HepG2 (cell line): ENCODE results near the gene CSK. TPM values are rescaled to one million over a fixed set of nuclear protein-coding genes. Genes with fewer than 3 reads are reported as not detected.

Experiments
- ATAC-seq: fragments of 200-7000 bp; cut with Tn5 transposase; 3 replicates; pipeline ENCODE4 v1.9.1; 2020; ENCODE audit warnings: mild to moderate bottlenecking, moderate library complexity
- BruUV-seq: library from RNA; stranded (reverse); fragments of 400-500 nt; replicated peaks from 2 replicates; lab custom pipeline; 2021; lab: Mats Ljungman, UMichigan
- CTCF ChIA-PET: fragments of 300-600 bp; formaldehyde crosslinking; extraction: SDS; loops from one replicate; lab custom pipeline; 2021; ENCODE audit warnings: low total read pairs, inconsistent platforms, low intra/inter-chr PET ratio; lab: Yijun Ruan, JAX
- POLR2A ChIA-PET: fragments of 350-600 bp; sonication (Branson Sonifier 250); formaldehyde crosslinking; loops from one replicate; lab custom pipeline; 2020; ENCODE audit warnings: antibody characterized with exemption, inconsistent platforms; lab: Yijun Ruan, JAX
- DNase-seq: peaks from one replicate; pipeline ENCODE4 v3.0.0-alpha.2; 2015; ENCODE audit warnings: low spot score
- FAIRE-seq: peaks from 3 replicates; lab custom pipeline; 2011; peaks lifted over from hg19 to GRCh38; lab: Jason Lieb, UNC
- H2AFZ ChIP-seq: one replicate; pipeline ENCODE4 v1.6.1; 2011; ENCODE audit warnings: low read length, inconsistent platforms
- H3K27ac ChIP-seq: fragments of 300-600 bp; 3 replicates; pipeline ENCODE4 v1.8.0; 2011; ENCODE audit warnings: mixed run types, mild to moderate bottlenecking, mixed read lengths, low read length, inconsistent platforms; ENCODE audit not compliant: insufficient read depth; ENCODE audit errors: extremely low read length
- H3K27me3 ChIP-seq, 2 experiments: fragments of 200-600 bp in 1 of 2; 2 replicates in 1 of 2; 3 replicates in 1 of 2; pipeline versions ENCODE4 v1.6.0 to v1.8.0; 2011; ENCODE audit warnings: low read length in 2 of 2, mild to moderate bottlenecking in 2 of 2, moderate library complexity in 2 of 2, inconsistent platforms in 1 of 2; ENCODE audit not compliant: insufficient read depth in 2 of 2, control insufficient read depth in 1 of 2
- H3K36me3 ChIP-seq, 2 experiments: fragments of 200-600 bp in 1 of 2; replicated peaks in 1 of 2; 2 replicates in 1 of 2; 3 replicates in 1 of 2; pipeline versions ENCODE4 v1.5.1 to v1.8.0; 2011; ENCODE audit warnings: low read length in 2 of 2, inconsistent platforms in 1 of 2; ENCODE audit not compliant: insufficient read depth in 2 of 2, control insufficient read depth in 1 of 2
- H3K4me1 ChIP-seq: 2 replicates; pipeline ENCODE4 v1.5.1; 2012; ENCODE audit warnings: low read length, inconsistent platforms; ENCODE audit not compliant: insufficient read depth
- H3K4me2 ChIP-seq: 2 replicates; pipeline ENCODE4 v1.6.0; 2011; ENCODE audit warnings: low read depth, low read length, inconsistent platforms
- H3K4me3 ChIP-seq, 3 experiments: fragments of 200-600 bp in 1 of 3; sonication (generic), shearing (Covaris generic) in 1 of 3; replicated peaks in 1 of 3; 2 replicates each; pipeline ENCODE4 v1.5.1; 2011 to 2016; ENCODE audit warnings: low read length in 3 of 3, inconsistent platforms in 2 of 3, low read depth in 2 of 3, mild to moderate bottlenecking in 2 of 3, control low read depth in 1 of 3, mixed read lengths in 1 of 3; ENCODE audit not compliant: insufficient read depth in 1 of 3
- H3K79me2 ChIP-seq: one replicate; pipeline ENCODE4 v1.6.1; 2011; ENCODE audit warnings: low read length, inconsistent platforms; ENCODE audit not compliant: insufficient read depth
- H3K9ac ChIP-seq: 2 replicates; pipeline ENCODE4 v1.6.0; 2011; ENCODE audit warnings: mild to moderate bottlenecking, low read depth, low read length, inconsistent platforms; ENCODE audit not compliant: insufficient read depth
- H3K9me3 ChIP-seq: 2 replicates; pipeline ENCODE4 v1.5.1; 2012; ENCODE audit warnings: mild to moderate bottlenecking, low read length
- H4K20me1 ChIP-seq: 2 replicates; pipeline ENCODE4 v1.6.0; 2011; ENCODE audit warnings: inconsistent platforms, mild to moderate bottlenecking, low read length, moderate library complexity; ENCODE audit not compliant: insufficient read depth
- MTERF4 ChIP-seq: sonication (generic); formaldehyde crosslinking; IDR thresholded peaks from 2 replicates; pipeline ENCODE4 v1.8.0; 2023; ENCODE audit warnings: mild to moderate bottlenecking, missing genetic modification reagents
- RXRB ChIP-seq: IDR thresholded peaks from 2 replicates; pipeline ENCODE4 v1.6.1; 2016; ENCODE audit warnings: borderline replicate concordance, missing genetic modification reagents, missing compliant biosample characterization
- U2AF1 ChIP-seq: fragments of 200-400 bp; formaldehyde crosslinking; optimal IDR thresholded peaks from 2 replicates; pipeline ENCODE3; 2017; ENCODE audit warnings: mild to moderate bottlenecking, low read depth, low read length
- ZBTB21 ChIP-seq: sonication (generic); formaldehyde crosslinking; IDR thresholded peaks from 2 replicates; pipeline ENCODE4 v1.4.0; 2020; ENCODE audit warnings: missing genetic modification reagents
- ZNF280D ChIP-seq: sonication (generic); formaldehyde crosslinking; IDR thresholded peaks from 2 replicates; pipeline ENCODE4 v1.5.1; 2020; ENCODE audit warnings: mild to moderate bottlenecking, missing genetic modification reagents
- ZNF589 ChIP-seq: sonication (generic); formaldehyde crosslinking; conservative IDR thresholded peaks from 2 replicates; pipeline ENCODE4 v1.8.0; 2022; ENCODE audit warnings: mild to moderate bottlenecking, moderate library complexity, missing genetic modification reagents
- ZNF772 ChIP-seq: sonication (generic); formaldehyde crosslinking; IDR thresholded peaks from 2 replicates; pipeline ENCODE4 v1.5.0; 2020; ENCODE audit warnings: mild to moderate bottlenecking, missing genetic modification reagents
- WGBS: methylation state at CpG from one replicate; pipeline ENCODE4 v1.1.6; 2017; ENCODE audit warnings: low lambda C conversion rate; 5-methylcytosine and 5-hydroxymethylcytosine counted together
- in situ Hi-C: cut with HindIII; loops from 2 replicates; pipeline ENCODE4 v1.10.0; 2017; ENCODE audit warnings: low pct_unique_long_range_greater_than_20kb; ENCODE audit not compliant: extremely low pct_ligation_motif_present
- intact Hi-C: fragments of 100-400 bp; cut with micrococcal nuclease; formaldehyde crosslinking; loops from one replicate; pipeline ENCODE4 v1.10.0; 2022; ENCODE audit not compliant: unreplicated experiment
- polyA plus RNA-seq, 8 experiments: library from polyadenylated mRNA; depleted of rRNA in 3 of 8; stranded (reverse) in 7 of 8; unstranded in 1 of 8; fragments of >200 nt; fragmentation: Illumina TruSeq in 4 of 8; extraction: Trizol in 4 of 8; gene quantifications; 2 replicates each; pipeline versions ENCODE4 v1.2.1 to v1.2.3, GENCODE V29; 2011 to 2016; ENCODE audit warnings: low read depth in 4 of 8, missing spikeins in 1 of 8, mixed read lengths in 1 of 8; ENCODE audit not compliant: insufficient read depth in 1 of 8
- total RNA-seq, 5 experiments: library from RNA; depleted of rRNA; stranded (reverse); fragments of >200 nt; fragmentation: Illumina TruSeq; extraction: Trizol; gene quantifications; 2 replicates each; pipeline ENCODE4 v1.2.3, GENCODE V29; 2016; ENCODE audit warnings: low read depth in 1 of 5
- TF ChIP-seq, protein P1 (sequence below): sonication (generic); formaldehyde crosslinking; IDR thresholded peaks from 2 replicates; pipeline ENCODE4 v1.5.0; 2020; ENCODE audit warnings: mild to moderate bottlenecking, missing genetic modification reagents, borderline replicate concordance

CSK gene
- total and polyA plus RNA-seq, 2 of the 13 experiments (the other 11 are each of a cell fraction or from before 2014, with no cell fraction given), result 12.5 to 21.3 TPM

DNA sequence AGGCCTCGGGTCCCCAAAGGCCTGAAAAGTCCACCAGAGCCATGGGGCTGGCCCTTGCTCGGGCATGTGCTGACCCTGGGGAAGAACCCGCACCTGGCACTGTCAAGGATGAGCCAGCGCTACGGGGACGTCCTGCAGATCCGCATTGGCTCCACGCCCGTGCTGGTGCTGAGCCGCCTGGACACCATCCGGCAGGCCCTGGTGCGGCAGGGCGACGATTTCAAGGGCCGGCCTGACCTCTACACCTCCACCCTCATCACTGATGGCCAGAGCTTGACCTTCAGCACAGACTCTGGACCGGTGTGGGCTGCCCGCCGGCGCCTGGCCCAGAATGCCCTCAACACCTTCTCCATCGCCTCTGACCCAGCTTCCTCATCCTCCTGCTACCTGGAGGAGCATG, 32.0 kb upstream of the CSK start (continued):
- no peak for TF ChIP-seq ZNF589 (CRISPR knock-in tag)

DNA sequence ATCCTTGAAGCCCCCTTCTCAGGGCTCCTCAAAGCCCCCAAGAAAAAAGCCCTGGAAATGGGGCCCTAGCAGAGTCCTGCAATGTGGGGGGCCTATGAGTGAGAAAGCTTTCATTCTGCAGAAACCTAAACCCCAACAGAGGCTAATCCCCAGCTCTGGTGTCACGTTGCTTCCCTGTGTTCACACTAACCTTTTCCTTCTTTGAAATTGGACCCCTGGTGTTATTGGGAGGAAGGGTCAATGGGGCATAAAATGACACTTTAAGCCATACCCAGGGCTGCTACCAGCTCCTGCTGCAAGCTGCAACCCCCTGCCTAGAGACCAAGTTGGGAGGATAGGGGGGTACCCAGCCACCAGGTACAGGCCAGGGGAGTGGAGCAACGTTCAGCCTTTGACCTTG, 31.1 kb upstream of the CSK start:
- WGBS, result 0% methylated on average over 1 of the region's 2 CpGs
- Histone ChIP-seq H4K20me1 (no peaks in the 10 kb centered on the region), H3K27ac (no peak overlapping the region), H3K79me2 (no peaks in the 10 kb centered on the region), H3K36me3 (no peaks in the 10 kb centered on the region), H3K4me3 (no peak overlapping the region), H3K9ac (no peak overlapping the region), H3K9me3 (no peaks in the 10 kb centered on the region), H3K27me3 (no peaks in the 10 kb centered on the region; a peak in 1 of 5 replicates), H2AFZ (no peak overlapping the region), H3K4me1 (peaks cover 27% of the 10 kb centered on the region), H3K4me2 (0 out of 2 replicates have a peak overlapping the region, but pooled peaks have one; percentile 26)
- ChIA-PET CTCF (no interaction called here), POLR2A (interaction anchor here (1.0 to 1.4 kb wide), 2 partner anchors 10 to 20 kb away, joined by 3 read pairs; no protein-coding TSS in a partner anchor)
- DNase-seq (no peak), FAIRE-seq (no peak), ATAC-seq (peak; percentile 59)
- in situ Hi-C loops (no loop called here), intact Hi-C loops (no loop called here)
- no TSS peak for BruUV-seq
- TF ChIP-seq RXRB (CRISPR knock-in tag) (peak; percentile 32; the same call in 1 of the 2 replicates), ZBTB21 (no peak)

- WGBS, result 71% methylated on average over 8 of the region's 8 CpGs
- H3K4me3 ChIP-seq, result no peak overlapping the region
- POLR2A ChIA-PET, result interaction anchor here (1.0 to 1.4 kb wide), 2 partner anchors 8 to 21 kb away, joined by 3 read pairs; no protein-coding TSS in a partner anchor
Observed at GRCh38 chr15:74752011-74752410, 29.9 kb upstream of the CSK start.

More at GRCh38 chr15:74752011-74752410, 29.9 kb upstream of the CSK start:
- no peak for FAIRE-seq
- no peak for ATAC-seq
- DNase-seq, result no peak
- Histone ChIP-seq H3K27ac (no peak overlapping the region), H3K9ac (no peak overlapping the region), H3K4me2 (no peak overlapping the region), H3K79me2 (no peaks in the 10 kb centered on the region), H2AFZ (no peak overlapping the region), H3K36me3 (no peaks in the 10 kb centered on the region), H4K20me1 (no peaks in the 10 kb centered on the region), H3K9me3 (no peaks in the 10 kb centered on the region), H3K4me1 (peaks cover 27% of the 10 kb centered on the region), H3K27me3 (no peaks in the 10 kb centered on the region; a peak in 1 of 5 replicates)
- CTCF ChIA-PET, result no interaction called here
- in situ Hi-C loops (no loop called here), intact Hi-C loops (no loop called here)
- BruUV-seq, result no TSS peak
- TF ChIP-seq MTERF4 (CRISPR knock-in tag) (no peak), ZNF772 (CRISPR knock-in tag) (no peak), U2AF1 (no peak), ZNF280D (CRISPR knock-in tag) (no peak)
- TF ChIP-seq, protein P1, sequence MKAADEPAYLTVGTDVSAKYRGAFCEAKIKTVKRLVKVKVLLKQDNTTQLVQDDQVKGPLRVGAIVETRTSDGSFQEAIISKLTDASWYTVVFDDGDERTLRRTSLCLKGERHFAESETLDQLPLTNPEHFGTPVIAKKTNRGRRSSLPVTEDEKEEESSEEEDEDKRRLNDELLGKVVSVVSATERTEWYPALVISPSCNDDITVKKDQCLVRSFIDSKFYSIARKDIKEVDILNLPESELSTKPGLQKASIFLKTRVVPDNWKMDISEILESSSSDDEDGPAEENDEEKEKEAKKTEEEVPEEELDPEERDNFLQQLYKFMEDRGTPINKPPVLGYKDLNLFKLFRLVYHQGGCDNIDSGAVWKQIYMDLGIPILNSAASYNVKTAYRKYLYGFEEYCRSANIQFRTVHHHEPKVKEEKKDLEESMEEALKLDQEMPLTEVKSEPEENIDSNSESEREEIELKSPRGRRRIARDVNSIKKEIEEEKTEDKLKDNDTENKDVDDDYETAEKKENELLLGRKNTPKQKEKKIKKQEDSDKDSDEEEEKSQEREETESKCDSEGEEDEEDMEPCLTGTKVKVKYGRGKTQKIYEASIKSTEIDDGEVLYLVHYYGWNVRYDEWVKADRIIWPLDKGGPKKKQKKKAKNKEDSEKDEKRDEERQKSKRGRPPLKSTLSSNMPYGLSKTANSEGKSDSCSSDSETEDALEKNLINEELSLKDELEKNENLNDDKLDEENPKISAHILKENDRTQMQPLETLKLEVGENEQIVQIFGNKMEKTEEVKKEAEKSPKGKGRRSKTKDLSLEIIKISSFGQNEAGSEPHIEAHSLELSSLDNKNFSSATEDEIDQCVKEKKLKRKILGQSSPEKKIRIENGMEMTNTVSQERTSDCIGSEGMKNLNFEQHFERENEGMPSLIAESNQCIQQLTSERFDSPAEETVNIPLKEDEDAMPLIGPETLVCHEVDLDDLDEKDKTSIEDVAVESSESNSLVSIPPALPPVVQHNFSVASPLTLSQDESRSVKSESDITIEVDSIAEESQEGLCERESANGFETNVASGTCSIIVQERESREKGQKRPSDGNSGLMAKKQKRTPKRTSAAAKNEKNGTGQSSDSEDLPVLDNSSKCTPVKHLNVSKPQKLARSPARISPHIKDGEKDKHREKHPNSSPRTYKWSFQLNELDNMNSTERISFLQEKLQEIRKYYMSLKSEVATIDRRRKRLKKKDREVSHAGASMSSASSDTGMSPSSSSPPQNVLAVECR (CRISPR knock-in tag), result no peak
